Vagina (tissue), 2 donors: Measurements from ENCODE around the gene KLF17.

Experiments
- POLR2A ChIP-seq, 2 donors: fragments of 450-650 bp; IDR thresholded peaks; one replicate each; pipeline ENCODE4 v1.6.1; 2017; ENCODE audit warnings: antibody characterized with exemption in 2 of 2, mild to moderate bottlenecking in 2 of 2, moderate library complexity in 2 of 2
- TF ChIP-seq, protein P1 (sequence below), 3 experiments: fragments of 450-650 bp in 2 of 3; fragments of 200-600 bp in 1 of 3; sonication (generic) in 1 of 3; IDR thresholded peaks; one replicate each; pipeline ENCODE4 v1.5.1; 2017 to 2019; ENCODE audit warnings: antibody characterized with exemption in 3 of 3, mild to moderate bottlenecking in 2 of 3, moderate library complexity in 2 of 3

DNA sequence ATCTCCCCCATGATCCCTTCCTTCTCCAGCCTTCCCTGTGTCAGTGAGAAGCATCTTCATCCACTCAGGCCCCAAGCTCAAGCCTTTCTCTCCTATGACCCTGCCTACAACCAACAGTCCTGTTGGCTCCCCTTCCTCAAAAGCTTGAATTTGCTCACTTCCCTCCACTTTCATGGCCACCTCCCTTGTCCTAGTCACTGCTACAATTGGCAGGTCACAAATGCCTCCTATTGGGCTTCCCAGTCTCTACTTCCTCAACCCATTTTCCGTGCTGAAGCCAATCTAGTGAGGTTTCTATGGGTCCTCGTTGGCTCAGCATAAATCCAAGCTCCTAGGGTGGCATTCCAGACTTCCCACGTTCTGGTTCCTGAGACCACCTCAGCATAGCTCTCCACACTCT is 47.2 kb upstream of the KLF17 start:
- TF ChIP-seq, protein P1, sequence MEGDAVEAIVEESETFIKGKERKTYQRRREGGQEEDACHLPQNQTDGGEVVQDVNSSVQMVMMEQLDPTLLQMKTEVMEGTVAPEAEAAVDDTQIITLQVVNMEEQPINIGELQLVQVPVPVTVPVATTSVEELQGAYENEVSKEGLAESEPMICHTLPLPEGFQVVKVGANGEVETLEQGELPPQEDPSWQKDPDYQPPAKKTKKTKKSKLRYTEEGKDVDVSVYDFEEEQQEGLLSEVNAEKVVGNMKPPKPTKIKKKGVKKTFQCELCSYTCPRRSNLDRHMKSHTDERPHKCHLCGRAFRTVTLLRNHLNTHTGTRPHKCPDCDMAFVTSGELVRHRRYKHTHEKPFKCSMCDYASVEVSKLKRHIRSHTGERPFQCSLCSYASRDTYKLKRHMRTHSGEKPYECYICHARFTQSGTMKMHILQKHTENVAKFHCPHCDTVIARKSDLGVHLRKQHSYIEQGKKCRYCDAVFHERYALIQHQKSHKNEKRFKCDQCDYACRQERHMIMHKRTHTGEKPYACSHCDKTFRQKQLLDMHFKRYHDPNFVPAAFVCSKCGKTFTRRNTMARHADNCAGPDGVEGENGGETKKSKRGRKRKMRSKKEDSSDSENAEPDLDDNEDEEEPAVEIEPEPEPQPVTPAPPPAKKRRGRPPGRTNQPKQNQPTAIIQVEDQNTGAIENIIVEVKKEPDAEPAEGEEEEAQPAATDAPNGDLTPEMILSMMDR (IDR thresholded peaks at IDR 0.05) = no peak
- no peak for TF ChIP-seq POLR2A (IDR thresholded peaks at IDR 0.05)
